K562 (cell line): Measurements from ENCODE around the gene ANO10. TPM values are rescaled to one million over a fixed set of nuclear protein-coding genes. Genes with fewer than 3 reads are reported as not detected.

Experiments used
- ATF1 ChIP-seq, 2 experiments: fragments of 450-650 bp in 1 of 2; IDR thresholded peaks; 2 replicates each; pipeline ENCODE4 v1.6.1; 2016; ENCODE audit warnings: missing compliant biosample characterization in 1 of 2, missing genetic modification characterization in 1 of 2
- JUND ChIP-seq, 2 experiments: IDR thresholded peaks; 2 replicates in 1 of 2; 3 replicates in 1 of 2; pipeline ENCODE4 v1.6.1; 2011; ENCODE audit warnings: borderline replicate concordance in 2 of 2, low read depth in 2 of 2, low read length in 2 of 2, improper control_type of control experiment in 1 of 2, missing biosample characterization in 1 of 2, missing genetic modification characterization in 1 of 2, missing genetic modification reagents in 1 of 2
- POLR2A ChIP-seq: fragments of 450-650 bp; conservative IDR thresholded peaks from 2 replicates; pipeline ENCODE4 v1.6.1; 2016
- SMAD2 ChIP-seq: fragments of 150-350 bp; IDR thresholded peaks from 2 replicates; pipeline ENCODE4 v1.6.1; 2014; ENCODE audit warnings: low read depth, mild to moderate bottlenecking, low read length
- SMARCA5 ChIP-seq: fragments of 450-650 bp; IDR thresholded peaks from 2 replicates; pipeline ENCODE4 v1.6.1; 2016
- ZNF644 ChIP-seq: fragments of 200-800 bp; sonication (Bioruptor generic); IDR thresholded peaks from 2 replicates; pipeline ENCODE4 v1.6.1; 2016; ENCODE audit warnings: low read depth, missing genetic modification characterization, missing compliant biosample characterization
- polyA plus RNA-seq, 8 experiments: library from polyadenylated mRNA; depleted of rRNA in 4 of 8; stranded (reverse) in 5 of 8; unstranded in 3 of 8; fragments of >200 nt; fragmentation: Nextera tagmentation in 2 of 8; fragmentation: Illumina TruSeq in 1 of 8; extraction: Ambion mirVana in 2 of 8; extraction: Trizol in 1 of 8; gene quantifications; 2 replicates each; pipeline versions ENCODE4 v1.2.1 to v1.2.3, GENCODE V29; 2011 to 2014; ENCODE audit warnings: inconsistent platforms in 1 of 8, missing spikeins in 1 of 8
- total RNA-seq, 7 experiments: library from RNA; depleted of rRNA in 6 of 7; stranded (reverse); fragments of >200 nt in 6 of 7; fragmentation: Illumina TruSeq in 2 of 7; extraction: Trizol in 2 of 7; gene quantifications; 2 replicates each; pipeline versions ENCODE4 v1.2.1 to v1.2.3, GENCODE V29; 2011 to 2021; ENCODE audit warnings: low replicate concordance in 1 of 7
- TF ChIP-seq, protein P1 (sequence below): fragments of 250-450 bp; sonication (Bioruptor Pico); IDR thresholded peaks from 2 replicates; pipeline ENCODE4 v1.4.0; 2020
- TF ChIP-seq, protein P2 (sequence below): fragments of 450-650 bp; IDR thresholded peaks from 2 replicates; pipeline ENCODE4 v1.6.1; 2016; ENCODE audit warnings: antibody characterized with exemption
- TF ChIP-seq, protein P3 (sequence below): fragments of 450-650 bp; formaldehyde crosslinking; IDR thresholded peaks from 2 replicates; pipeline ENCODE4 v1.4.0; 2020; ENCODE audit warnings: mild to moderate bottlenecking, mixed read lengths
- TF ChIP-seq, protein P4 (sequence below): fragments of 450-650 bp; IDR thresholded peaks from 2 replicates; pipeline ENCODE4 v1.6.1; 2018; ENCODE audit not compliant: partially characterized antibody

The ANO10 gene
- total and polyA plus RNA-seq, 9 of the 15 experiments (the other 6 are each of a cell fraction or from before 2014, with no cell fraction given) = 6.4 to 46.0 (median 32.3) TPM

DNA sequence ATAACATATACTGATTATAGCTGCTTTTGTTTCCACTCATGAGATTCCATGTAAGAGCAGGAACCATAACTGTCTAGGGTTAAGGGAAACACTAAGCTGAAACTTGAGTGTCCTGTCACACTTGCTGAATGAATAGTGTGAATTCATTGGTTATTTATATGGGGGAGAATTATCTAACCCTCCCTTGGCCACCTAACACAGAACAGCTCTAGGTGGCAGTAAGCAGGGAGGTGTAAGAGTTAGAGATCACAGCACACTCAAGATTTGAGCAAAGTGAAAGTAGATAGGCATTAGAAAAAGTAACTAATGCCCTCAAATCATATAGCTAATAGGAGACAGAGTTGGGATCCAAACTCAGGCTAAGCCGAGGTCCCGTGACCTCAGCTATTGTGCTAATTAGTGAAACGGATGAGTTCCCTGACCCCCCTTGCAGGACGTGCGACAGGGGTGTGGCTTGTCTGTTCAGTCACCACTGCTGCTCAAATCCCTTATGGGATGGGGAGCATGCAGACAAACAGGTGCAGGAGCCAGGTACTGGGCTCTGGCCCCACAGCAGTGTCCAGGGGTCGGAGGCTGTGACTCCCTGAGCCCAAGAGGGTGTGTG, 27.7 kb upstream of the ANO10 start (continued):
- TF ChIP-seq, protein P1, sequence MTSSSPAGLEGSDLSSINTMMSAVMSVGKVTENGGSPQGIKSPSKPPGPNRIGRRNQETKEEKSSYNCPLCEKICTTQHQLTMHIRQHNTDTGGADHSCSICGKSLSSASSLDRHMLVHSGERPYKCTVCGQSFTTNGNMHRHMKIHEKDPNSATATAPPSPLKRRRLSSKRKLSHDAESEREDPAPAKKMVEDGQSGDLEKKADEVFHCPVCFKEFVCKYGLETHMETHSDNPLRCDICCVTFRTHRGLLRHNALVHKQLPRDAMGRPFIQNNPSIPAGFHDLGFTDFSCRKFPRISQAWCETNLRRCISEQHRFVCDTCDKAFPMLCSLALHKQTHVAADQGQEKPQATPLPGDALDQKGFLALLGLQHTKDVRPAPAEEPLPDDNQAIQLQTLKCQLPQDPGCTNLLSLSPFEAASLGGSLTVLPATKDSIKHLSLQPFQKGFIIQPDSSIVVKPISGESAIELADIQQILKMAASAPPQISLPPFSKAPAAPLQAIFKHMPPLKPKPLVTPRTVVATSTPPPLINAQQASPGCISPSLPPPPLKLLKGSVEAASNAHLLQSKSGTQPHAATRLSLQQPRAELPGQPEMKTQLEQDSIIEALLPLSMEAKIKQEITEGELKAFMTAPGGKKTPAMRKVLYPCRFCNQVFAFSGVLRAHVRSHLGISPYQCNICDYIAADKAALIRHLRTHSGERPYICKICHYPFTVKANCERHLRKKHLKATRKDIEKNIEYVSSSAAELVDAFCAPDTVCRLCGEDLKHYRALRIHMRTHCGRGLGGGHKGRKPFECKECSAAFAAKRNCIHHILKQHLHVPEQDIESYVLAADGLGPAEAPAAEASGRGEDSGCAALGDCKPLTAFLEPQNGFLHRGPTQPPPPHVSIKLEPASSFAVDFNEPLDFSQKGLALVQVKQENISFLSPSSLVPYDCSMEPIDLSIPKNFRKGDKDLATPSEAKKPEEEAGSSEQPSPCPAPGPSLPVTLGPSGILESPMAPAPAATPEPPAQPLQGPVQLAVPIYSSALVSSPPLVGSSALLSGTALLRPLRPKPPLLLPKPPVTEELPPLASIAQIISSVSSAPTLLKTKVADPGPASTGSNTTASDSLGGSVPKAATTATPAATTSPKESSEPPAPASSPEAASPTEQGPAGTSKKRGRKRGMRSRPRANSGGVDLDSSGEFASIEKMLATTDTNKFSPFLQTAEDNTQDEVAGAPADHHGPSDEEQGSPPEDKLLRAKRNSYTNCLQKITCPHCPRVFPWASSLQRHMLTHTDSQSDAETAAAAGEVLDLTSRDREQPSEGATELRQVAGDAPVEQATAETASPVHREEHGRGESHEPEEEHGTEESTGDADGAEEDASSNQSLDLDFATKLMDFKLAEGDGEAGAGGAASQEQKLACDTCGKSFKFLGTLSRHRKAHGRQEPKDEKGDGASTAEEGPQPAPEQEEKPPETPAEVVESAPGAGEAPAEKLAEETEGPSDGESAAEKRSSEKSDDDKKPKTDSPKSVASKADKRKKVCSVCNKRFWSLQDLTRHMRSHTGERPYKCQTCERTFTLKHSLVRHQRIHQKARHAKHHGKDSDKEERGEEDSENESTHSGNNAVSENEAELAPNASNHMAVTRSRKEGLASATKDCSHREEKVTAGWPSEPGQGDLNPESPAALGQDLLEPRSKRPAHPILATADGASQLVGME (CRISPR knock-in tag) = no peak
- TF ChIP-seq POLR2A (no peak), SMAD2 (no peak), ZNF644 (no peak), JUND (IDR thresholded peaks at IDR 0.05; ENCODE audit: borderline replicate concordance, low read depth, low read length) (0 out of 2 replicates have a peak, but pooled peaks have one; percentile 16), JUND (tag; IDR thresholded peaks at IDR 0.05; ENCODE audit: borderline replicate concordance, low read depth, low read length) (no peak), ATF1 (CRISPR knock-in tag; IDR thresholded peaks at IDR 0.05) (no peak), ATF1 (tag; IDR thresholded peaks at IDR 0.05) (0 out of 2 replicates have a peak, but pooled peaks have one; percentile 22), SMARCA5 (no peak)
- TF ChIP-seq, protein P2, sequence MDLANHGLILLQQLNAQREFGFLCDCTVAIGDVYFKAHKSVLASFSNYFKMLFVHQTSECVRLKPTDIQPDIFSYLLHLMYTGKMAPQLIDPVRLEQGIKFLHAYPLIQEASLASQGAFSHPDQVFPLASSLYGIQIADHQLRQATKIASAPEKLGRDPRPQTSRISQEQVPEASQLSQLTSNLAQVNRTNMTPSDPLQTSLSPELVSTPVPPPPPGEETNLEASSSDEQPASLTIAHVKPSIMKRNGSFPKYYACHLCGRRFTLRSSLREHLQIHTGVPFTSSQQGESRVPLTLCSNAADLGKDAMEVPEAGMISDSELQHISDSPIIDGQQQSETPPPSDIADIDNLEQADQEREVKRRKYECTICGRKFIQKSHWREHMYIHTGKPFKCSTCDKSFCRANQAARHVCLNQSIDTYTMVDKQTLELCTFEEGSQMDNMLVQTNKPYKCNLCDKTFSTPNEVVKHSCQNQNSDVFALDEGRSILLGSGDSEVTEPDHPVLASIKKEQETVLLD = no peak
- TF ChIP-seq, protein P3, sequence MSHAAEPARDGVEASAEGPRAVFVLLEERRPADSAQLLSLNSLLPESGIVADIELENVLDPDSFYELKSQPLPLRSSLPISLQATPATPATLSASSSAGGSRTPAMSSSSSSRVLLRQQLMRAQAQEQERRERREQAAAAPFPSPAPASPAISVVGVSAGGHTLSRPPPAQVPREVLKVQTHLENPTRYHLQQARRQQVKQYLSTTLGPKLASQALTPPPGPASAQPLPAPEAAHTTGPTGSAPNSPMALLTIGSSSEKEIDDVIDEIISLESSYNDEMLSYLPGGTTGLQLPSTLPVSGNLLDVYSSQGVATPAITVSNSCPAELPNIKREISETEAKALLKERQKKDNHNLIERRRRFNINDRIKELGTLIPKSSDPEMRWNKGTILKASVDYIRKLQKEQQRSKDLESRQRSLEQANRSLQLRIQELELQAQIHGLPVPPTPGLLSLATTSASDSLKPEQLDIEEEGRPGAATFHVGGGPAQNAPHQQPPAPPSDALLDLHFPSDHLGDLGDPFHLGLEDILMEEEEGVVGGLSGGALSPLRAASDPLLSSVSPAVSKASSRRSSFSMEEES (CRISPR knock-in tag) = peak; percentile 45
- TF ChIP-seq, protein P4, sequence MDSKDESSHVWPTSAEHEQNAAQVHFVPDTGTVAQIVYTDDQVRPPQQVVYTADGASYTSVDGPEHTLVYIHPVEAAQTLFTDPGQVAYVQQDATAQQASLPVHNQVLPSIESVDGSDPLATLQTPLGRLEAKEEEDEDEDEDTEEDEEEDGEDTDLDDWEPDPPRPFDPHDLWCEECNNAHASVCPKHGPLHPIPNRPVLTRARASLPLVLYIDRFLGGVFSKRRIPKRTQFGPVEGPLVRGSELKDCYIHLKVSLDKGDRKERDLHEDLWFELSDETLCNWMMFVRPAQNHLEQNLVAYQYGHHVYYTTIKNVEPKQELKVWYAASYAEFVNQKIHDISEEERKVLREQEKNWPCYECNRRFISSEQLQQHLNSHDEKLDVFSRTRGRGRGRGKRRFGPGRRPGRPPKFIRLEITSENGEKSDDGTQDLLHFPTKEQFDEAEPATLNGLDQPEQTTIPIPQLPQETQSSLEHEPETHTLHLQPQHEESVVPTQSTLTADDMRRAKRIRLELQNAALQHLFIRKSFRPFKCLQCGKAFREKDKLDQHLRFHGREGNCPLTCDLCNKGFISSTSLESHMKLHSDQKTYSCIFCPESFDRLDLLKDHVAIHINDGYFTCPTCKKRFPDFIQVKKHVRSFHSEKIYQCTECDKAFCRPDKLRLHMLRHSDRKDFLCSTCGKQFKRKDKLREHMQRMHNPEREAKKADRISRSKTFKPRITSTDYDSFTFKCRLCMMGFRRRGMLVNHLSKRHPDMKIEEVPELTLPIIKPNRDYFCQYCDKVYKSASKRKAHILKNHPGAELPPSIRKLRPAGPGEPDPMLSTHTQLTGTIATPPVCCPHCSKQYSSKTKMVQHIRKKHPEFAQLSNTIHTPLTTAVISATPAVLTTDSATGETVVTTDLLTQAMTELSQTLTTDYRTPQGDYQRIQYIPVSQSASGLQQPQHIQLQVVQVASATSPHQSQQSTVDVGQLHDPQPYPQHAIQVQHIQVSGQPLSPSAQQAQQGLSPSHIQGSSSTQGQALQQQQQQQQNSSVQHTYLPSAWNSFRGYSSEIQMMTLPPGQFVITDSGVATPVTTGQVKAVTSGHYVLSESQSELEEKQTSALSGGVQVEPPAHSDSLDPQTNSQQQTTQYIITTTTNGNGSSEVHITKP = no peak
